Cerebellar nuclear complex (tissue), 1 donor: Measurements from ENCODE around the gene AJAP1.

ENCODE experiments used
- DNase-seq, 2 experiments: peaks; one replicate each; lab custom pipeline; 2025; lab: John Stamatoyannopoulos, UW

AJAP1 gene

DNA sequence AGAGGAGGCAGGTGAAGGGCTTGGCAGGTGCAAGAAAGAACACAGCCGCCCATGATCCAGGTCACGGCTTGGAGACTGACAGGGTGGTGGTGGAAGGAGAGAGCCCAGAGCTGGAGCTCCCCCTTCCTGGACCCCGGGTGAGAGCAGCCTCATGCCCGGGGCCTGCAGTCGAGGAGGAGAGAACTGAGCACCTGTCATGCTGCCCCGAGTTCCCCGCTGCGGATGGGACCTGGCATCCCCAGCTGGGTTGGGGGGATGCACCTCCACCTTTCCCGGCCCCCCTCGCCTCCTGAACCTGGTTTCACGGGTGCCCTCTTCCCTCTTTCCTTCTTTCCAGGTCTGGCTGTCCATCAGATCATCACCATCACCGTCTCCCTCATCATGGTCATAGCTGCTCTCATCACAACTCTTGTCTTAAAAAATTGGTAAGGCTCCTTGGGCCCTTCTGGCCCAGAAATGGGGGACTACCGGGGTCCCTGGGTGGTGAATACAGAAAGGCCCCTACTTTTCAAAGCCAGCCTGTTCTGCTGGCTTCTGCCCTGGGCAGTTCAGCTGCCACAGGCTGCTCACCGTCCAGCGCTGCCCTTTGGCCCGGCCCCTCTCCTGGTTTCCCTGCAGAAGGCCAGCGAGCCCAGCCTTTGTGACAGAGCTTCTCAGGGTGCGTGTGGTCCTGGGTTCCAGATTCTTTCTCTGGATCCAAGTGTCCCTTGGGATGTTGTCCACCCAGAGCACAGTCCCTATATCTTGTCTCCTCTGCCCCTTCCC is 115.3 kb downstream of the AJAP1 start:
- no peak for DNase-seq

DNA sequence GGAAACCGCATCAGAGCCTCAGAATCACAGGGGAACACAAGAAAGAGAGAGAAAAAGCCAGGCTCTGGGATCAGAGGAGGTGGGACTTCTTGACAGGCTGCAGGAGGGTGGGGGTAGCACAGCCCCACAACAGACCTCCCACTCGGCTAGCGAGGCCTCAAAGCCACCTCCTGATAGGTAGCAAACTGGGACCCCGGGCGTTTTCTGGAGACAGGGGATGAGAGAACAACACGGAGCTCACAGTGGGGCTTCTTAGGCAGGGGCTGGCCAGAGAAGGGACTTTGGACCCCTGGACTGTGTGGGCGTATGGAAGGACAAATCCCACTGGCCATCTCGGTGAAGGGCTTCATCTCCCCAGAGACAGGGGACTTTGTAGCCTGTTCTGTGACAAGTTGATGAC is 116.3 kb downstream of the AJAP1 start:
- no peak for DNase-seq

DNA sequence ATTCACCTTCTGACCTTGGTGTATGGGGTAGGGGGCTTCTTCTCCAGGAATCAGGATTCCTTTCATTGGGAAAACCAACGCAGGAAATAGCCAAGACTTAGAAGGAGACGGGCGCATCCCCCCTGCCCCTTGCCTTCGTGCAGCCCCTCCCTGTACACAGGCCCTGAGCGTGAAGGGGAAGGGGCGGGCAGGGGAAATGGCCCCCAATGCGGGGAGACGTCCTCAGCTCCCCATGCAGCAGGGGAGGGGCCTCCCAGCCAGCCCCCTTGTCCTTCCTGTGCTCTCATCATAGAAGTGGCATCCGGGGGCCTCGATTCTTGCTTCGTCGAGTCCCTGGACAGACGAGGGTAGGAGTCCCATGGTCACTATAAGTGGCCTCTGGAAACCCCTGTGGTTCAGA is 116.9 kb downstream of the AJAP1 start:
- no peak for DNase-seq

DNA sequence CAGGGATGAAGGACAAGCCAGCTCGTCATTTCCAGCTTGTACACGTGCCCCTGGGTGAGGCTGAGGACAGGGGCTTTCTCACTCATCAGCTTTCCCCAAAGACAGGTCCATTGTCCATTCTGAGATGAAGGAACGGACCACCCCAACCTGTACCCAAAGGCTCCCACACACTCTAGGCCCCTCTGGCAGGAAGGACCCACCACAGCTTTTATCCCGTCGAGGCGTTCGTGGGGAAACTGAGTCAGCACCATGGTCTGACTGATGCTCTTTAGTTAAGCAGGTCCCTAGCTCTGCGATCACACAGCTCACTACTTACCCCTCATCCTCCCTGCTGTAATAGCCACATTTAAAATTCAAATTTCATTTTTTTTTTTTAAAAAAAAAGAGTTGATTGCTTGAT is 117.3 kb downstream of the AJAP1 start:
- DNase-seq, result no peak

DNA sequence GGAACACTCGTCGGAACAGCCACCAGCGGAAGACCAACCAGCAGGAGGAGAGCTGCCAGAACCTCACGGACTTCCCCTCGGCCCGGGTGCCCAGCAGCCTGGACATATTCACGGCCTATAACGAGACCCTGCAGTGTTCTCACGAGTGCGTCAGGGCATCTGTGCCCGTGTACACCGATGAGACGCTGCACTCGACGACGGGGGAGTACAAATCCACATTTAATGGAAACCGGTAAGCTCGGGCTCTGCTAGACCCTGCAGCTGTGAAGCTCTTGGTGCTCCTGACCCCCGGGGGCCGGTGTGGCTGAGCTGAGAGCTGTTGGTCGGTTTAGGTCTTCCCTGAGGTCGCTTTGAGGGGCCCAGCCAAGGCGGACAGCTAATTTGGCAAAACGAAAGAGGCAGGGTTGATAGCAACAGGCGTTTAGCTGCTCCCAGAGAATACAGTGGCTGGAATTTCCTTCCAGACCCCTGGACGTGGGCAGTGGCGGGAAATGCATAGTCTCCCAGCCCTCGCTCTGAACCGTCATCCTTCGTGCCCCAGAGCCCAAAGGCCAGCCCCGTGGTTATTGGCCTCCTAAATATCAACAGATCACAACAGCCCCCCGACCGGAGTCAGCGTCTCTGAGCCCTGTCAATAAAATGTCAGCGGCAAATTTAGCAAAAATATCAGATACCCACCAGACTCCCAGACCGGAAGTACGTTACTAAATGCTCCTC is 118.0 kb downstream of the AJAP1 start:
- no peak for DNase-seq

DNA sequence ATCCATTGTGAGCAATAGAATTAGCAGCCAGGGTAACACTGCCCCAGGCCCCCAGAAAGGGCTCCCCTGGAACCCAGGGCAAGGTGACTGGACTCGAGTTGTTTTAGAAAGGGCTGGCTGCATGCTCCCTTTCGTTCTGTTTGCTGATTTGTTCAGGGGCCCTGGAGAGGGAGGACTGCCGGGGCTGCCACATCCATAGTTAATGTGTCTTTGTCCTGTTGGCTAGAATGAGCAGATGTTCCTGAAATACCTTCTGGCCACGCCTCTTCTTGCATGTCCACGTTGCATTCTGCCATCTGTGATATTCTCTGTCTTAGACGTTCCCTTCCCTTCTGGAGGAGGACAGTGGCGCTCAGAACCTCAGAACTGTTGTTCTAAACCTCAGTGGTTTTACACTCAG is 118.8 kb downstream of the AJAP1 start:
- DNase-seq, result no peak

DNA sequence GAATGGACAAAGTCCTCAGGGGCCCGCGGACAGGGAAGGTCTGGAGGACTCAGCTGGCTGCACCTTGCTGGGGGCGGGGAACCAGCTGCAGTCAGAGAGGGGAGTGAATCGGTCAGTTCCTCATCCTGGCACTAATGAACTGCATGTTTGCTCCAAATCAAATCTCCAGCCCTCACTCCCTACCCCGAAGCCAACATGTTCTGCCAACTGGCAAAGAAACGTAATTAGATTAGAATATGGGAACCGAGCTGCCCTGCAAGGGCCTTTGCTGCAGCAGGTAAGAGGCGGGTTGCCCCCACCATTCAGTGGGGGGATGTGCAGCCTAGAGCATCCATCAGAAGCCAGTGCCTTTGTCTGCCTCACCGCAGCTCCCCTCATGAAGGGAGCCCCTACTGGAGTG is 121.1 kb downstream of the AJAP1 start:
- no peak for DNase-seq

DNA sequence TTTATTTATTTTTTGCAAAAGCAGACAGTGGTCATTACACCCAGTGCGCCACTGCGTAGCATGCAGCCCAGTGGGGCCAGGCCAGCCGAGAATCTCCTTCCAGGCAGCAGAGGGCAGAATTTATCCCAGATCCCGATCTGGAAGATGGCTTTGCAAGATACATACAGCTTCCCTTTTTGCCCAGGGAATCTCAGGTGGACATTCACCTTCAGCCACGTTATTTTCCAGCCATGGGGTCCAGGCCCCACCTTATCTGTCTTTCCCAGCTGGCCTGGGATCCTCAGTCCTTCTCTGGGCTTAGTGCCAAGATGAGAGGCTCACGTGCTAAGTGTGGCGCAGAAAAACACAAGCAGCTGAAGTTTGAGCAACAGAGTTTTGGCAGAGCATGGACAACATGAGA is 123.6 kb downstream of the AJAP1 start:
- no peak for DNase-seq

DNA sequence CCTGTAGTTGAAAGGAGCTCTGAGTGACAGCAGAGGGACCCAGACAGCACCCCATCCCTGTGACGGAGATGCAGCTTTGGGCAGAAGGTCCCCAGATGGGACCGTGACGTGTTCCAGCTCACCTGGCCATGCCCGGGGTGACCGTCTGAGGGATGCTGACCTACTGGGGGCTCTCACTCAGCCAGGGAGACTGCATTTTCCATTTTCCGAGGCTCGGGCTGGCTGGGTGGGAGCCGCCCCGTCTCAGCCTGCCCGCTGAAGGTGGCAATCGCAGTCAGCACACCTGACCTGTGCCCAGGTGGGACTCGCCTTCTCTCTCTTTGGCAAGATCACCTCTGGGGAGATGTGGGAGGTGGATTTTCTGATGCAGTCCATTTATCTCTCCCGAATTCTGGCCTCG is 127.2 kb downstream of the AJAP1 start:
- no peak for DNase-seq

DNA sequence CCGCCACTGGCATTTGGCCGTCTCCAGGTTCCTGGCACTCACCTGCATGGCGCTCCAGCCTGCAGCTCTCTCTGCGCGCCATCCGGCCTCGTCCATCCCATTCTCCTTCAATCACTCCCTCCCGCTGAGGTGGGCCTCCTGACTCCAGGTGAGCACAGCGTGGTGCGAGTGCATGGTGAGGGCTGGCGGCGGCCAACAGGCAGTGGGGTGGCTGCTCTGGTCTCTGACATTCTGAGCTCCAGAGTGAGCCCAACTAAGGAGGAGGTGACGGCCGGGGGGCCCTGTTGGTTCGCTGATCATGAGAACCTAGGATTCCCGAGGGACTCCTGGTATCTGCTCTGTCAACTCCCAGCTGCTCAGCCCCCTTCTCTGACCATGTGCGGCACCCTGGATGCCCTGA is 130.4 kb downstream of the AJAP1 start:
- DNase-seq, result no peak

DNA sequence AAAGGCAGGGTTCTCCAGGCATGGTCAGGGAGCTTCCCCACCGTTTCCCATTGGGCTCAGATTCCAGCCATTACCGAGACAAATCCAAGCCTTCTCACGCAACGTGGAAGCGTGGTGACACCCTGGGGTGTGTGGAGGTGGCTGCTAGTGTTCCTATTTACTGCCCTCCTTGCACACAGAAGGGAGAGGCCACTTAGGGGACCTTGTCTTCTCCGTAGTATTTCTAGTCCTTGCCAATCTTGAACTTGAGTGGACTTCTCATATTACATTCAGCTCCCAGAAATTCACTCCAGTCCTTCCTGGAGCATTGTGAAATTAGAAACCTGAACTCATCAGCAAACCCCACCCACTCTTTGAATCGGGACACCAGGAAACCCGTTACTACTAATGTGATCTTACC is 131.6 kb downstream of the AJAP1 start:
- no peak for DNase-seq

DNA sequence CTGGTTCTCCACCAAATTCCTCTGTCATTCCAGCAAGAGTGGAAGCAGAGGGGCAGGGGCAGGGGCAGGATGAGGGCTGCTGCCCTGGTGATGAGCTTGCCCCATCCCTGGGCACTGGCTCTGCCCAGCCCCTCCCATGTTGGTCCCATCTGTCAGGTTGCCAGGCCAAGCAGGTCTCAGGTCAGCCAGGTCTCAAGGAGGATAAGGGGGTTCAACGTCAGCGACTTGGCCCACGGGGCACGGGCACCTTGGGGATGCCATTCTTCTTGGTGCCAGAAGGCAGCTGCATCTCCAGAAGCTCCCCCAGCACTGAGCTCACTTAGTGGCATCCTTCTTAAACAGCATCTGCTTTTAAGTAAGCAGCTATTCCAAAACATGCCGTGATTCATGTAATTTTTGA is 133.1 kb downstream of the AJAP1 start:
- DNase-seq, result no peak

DNA sequence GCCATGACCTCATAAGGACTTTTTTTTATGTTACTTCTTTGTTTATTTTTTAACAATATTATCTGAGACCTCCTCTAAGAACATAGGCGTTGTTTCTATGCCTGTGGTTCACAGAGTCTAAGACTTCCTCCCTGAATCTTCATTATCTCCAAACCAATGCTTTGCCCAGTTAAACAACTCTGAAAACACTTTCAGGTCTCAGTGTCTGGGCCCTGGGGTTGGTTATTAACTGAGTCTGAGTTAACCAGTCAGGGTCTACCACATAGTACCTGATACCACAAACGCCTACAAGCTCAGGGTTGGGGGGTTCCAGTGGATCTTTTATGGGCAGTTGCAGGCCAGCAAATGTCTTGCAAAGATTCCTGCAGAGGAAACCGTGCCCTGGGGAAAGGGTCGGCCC is 138.2 kb downstream of the AJAP1 start:
- DNase-seq, result no peak

DNA sequence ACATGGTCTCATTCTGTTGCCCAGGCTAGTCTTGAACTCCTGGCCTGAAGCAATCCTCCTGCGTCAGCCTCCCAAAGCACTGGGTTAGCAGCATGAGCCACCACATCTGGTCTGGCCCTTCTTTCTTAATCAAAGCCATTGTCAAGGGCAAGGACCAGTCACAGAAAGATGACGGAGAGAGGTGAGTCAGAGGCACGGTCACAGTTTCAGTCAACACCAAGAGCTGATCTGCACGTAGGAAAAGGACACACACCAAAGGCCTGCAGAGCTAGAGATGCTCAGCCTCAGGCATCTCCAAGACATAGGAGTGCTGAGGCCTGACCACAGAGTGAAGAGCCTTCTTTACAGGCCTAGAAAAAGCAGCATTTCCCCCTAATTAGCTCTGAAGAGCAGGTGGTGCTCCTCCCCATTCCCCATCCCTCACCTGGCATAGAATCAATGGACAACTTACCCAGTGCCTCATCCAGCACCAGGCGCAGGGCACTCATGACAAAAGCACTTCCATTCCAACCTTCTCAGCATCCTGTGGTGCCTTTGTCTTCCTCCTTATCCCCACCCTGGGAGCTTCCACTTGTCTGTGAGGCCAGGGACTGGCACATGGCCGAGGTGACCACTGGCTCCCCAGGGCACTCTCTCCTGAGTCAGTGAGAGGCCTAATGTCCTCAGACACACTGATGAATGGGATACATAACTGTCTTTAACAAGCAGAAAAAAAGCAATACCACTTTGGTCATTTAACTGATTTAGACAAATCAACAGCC is 139.8 kb downstream of the AJAP1 start:
- no peak for DNase-seq

DNA sequence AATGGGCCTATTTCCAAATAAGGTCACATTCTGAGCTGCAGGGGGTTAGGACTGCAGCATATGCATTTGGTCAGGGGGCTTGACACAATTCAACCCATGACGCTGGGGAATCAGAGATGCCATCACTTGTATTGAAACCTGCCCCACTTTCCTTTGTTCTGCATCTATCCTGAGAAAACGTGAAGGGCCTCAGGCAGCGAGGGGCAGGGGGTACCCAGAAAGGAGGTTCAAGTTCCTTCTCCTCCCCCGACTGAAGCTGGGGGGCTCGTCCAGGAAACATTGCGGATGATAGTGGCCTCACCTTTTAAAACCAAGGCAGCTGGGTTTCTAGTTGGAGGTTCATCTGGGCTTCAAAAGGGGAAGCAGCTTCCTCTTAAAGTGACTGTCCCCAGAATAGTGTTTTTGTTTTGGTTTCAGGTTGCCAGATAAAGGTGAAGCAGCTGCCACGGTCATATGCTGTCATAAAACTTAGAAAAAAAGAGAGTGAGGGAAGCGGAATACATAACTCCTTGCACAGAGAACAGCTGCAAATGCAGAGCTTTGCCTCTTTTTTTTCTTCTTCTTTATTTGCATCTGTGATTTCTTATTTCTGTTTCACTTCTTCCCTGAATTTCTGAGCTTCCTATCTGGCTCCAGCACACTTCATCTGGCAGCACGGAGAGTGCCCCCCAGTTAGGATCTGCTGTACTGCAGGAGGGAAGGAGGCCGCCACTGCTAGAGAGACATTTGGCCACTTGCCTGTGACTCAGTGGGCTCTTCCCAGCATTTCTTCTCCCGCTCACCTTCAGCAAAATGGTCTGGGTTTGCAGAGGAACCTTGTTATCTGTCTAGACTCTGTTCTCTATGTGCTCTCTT is 142.0 kb downstream of the AJAP1 start:
- DNase-seq, result no peak

DNA sequence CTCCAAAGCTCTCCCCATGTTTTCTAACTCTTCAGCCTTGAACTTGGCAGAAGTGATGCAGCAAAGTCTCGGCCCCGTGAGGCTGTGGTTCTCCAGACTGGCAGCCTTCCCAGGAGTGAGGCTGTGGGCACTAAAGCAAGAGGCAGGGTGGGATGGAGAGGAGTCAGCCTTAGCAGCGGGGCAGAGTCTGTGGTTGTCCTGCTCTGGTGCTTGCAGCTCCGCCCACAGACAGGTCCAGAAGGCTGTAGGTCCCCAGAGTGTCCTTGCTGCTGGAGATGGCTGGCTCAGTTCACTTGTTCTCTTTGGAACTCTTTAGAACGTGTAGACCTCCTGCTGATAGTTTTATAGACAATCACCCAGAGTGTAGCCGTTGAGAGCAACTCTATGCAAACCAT is 142.6 kb downstream of the AJAP1 start:
- DNase-seq, result no peak

DNA sequence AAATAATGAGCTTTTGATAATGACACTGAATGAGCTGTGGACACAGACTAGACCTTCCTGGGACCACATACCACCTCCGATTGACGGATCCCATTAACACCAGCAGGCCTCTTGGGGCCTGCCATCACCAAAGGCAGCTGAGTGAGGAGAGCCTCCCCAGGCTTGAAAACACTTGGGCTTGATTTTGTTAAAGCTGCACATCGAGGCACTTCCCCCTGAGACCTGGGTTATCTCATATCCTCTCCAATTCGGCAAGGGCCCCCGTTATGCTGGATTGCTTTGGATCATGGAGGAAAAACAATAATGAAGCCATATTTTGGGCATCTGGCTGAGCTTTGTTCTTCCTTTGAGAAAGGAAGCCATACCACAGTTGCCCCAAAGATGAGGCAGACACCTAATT is 143.0 kb downstream of the AJAP1 start:
- DNase-seq, result no peak

DNA sequence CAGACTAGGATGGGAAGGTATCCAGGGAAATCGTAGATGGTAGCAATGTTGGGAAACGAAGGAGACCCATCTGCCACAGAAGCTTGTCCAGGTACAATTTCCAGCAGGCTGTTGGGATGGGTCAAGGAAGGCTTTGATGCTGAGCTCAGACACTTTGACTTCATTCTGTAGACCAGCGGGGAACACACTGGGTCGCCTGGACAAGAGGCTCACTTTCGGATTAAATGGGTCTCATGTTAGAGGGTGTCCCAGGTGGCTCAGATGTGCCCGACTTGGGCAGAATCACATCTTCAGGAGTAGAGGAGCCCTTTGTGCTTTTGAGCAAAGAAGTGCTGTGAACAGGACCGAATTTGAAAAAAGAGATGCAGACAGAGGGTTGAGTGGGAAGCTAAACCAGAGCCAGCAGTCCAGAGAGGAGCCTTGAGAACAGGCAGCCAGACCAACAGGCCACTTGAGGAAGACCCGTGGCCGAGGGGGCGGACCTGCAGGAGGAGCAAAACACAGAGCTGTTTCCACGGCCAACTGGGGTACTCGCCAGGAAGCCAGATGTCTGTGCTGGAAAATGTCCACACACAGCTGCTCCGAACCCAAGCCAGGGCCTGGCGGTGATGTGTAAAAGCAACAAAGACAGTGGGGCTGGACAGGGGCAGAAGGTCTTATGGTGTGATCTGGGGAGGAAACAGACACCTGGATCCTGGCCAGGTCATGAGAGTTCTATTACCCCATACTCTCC is 146.9 kb downstream of the AJAP1 start:
- no peak for DNase-seq

DNA sequence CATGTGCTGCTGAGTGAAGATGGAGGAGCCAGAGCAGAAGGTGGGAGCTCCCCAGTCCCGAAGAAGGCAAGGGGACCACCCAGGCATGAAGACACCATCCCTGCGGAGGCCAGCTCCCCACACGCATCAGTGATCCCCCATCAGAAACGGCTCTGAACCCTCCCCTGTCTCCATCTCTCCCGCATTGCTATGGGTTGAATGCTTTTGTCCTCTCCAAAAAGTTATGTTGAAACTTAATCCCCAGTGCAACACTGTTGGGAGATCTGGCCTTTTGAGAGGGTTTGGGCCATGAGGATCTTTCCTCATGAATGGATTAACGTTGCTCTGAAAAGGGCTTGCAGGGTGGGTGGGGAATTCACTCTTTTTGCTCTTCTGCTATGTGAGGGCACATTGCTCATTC is 147.6 kb downstream of the AJAP1 start:
- no peak for DNase-seq

DNA sequence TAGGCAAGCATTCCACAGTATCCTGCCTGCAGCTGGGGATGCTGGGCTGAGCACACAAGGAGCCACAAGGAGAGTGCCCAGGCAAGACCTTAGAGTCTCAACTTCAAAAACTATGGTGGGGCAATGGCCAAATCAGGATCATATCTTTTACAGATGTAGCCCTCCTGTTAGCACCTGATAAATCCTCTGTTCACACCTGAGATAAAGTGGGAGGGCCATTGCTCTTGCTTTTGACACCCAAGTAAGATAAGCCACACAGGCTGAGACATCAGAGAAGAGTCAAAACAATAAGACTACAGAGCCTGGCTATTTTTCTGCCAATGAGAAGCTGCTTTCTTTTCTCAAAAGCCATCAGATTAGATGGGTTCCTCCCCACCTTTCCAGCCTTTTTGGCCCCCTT is 148.9 kb downstream of the AJAP1 start:
- no peak for DNase-seq

DNA sequence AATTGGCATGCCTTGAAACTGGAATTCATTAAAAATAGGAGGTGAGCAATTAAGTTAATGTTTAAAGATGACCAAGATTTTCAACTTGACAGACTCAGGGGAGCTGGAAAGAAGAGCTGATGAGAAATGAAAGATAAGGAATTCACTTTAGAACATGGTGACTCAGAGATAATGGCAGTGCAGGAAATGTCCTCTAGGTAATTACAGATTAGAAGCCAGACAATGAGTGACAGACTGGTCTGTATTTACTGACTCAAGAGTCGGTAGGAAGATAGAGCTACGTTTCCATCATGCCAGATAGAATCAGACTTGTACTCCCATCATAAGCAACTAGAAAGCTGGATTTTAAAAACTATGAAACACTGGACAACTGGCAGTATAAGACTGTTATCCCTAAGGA is 151.6 kb downstream of the AJAP1 start:
- DNase-seq, result no peak
